A673 (cell line): ENCODE measurements around the gene TMEM229B.

Experiments
- EZH2 ChIP-seq: fragments of 200-600 bp; sonication (generic); IDR thresholded peaks from 2 replicates; pipeline ENCODE4 v1.6.1; 2017; ENCODE audit warnings: borderline replicate concordance, low read depth, mild to moderate bottlenecking, mixed read lengths, antibody characterized with exemption, low read length; ENCODE audit not compliant: poor library complexity, severe bottlenecking
- TF ChIP-seq, protein P1 (sequence below): fragments of 300-800, 200-600 bp; sonication (generic); conservative IDR thresholded peaks from 2 replicates; pipeline ENCODE4 v1.5.1; 2017; ENCODE audit warnings: low read depth, mild to moderate bottlenecking, antibody characterized with exemption, low read length, moderate library complexity, mixed read lengths

DNA sequence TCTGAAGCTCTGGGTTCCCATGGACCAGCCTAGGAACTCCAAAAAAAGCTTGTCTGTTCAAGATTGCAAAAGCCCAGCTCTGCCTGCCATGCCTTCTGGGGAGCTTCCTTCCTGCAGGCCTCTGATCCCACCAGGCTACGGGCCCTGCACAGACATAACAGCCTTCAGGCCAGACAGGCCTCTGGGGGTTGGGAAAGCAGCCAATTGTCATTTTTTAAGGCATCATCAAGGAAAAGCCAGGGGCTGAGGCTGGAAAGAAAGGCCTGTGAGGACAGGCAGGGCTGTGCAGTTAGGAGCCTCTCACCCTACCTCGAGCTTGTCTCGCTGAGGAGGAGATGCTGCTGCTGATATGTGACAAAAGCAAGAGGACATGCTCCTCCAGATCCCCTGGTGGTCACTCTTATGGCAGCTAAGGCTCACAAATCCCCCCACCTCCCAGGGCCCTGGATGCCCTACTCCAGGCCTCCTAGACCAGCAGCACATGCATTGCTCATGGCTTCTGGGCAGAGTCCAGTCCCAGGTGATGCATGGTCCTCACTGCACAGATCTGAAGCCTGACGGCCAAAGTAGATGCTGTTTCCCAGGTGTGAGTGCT is 2.9 kb downstream of the TMEM229B start:
- TF ChIP-seq, protein P1, sequence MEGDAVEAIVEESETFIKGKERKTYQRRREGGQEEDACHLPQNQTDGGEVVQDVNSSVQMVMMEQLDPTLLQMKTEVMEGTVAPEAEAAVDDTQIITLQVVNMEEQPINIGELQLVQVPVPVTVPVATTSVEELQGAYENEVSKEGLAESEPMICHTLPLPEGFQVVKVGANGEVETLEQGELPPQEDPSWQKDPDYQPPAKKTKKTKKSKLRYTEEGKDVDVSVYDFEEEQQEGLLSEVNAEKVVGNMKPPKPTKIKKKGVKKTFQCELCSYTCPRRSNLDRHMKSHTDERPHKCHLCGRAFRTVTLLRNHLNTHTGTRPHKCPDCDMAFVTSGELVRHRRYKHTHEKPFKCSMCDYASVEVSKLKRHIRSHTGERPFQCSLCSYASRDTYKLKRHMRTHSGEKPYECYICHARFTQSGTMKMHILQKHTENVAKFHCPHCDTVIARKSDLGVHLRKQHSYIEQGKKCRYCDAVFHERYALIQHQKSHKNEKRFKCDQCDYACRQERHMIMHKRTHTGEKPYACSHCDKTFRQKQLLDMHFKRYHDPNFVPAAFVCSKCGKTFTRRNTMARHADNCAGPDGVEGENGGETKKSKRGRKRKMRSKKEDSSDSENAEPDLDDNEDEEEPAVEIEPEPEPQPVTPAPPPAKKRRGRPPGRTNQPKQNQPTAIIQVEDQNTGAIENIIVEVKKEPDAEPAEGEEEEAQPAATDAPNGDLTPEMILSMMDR = no peak
- TF ChIP-seq EZH2 = no peak
